DMS 273 (cell line): ENCODE data around the gene POTEJ.
"Not testable (repeated sequence)": the region's sequence is repeated elsewhere in the genome, so short reads cannot be mapped to it uniquely, and the experiment has no call there.

Source experiments
- DNase-seq: peaks from one replicate; lab custom pipeline; 2025; ENCODE audit not compliant: unreplicated experiment; lab: John Stamatoyannopoulos, UW

POTEJ gene

DNA sequence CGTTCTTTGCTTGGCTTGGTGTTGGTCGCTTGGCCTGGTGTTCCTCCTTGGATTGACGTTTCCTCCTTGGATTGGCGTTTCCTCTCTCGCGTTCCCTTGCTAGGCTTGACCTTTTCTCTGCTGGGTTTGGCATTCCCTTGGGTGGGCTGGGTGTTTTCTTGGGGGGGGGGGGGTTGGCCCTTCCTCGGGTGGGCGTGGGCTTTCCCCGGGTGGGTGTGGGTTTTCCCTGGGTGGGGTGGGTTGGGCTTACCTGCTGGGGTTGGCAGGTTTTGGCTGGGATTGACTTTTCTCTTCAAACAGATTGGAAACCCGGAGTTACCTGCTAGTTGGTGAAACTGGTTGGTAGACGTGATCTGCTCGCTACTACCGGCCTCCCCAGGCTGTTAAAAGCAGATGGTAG, at the start of gene POTEJ:
TSS of gene POTEJ (plus strand) at position 301 of the 400 bp plus-strand sequence. CDS start at position 394, 93 bp downstream.
- DNase-seq: not testable (repeated sequence)

- DNase-seq: not testable (repeated sequence)
These were observed 45.1 kb upstream of the POTEJ start for GRCh38 chr2:130566165-130566564.

GRCh38 chr2:130571929-130572328, 39.3 kb upstream of the POTEJ start:
- not testable (repeated sequence) for DNase-seq

DNA sequence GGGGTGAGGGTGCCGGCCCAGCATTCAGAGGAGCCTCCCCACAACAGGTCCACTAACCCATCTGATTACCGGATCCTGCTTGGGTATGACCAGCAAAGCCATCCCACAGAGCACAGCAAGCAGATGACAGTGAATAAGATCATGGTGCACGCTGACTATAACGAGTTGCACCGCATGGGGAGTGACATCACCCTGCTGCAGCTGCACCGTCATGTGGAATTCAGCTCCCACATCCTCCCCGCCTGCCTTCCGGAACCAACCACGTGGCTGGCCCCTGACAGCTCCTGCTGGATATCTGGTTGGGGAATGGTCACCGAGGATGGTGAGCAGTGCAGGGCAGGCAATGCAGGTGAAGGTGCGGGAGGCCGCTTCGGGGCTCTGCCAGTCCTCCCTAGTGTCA, 37.0 kb upstream of the POTEJ start:
- not testable (repeated sequence) for DNase-seq

- DNase-seq: not testable (repeated sequence)
These were observed 34.9 kb upstream of the POTEJ start for GRCh38 chr2:130576209-130576784.

- DNase-seq: not testable (repeated sequence)
These were observed 33.7 kb upstream of the POTEJ start for GRCh38 chr2:130577559-130577958.

DNA sequence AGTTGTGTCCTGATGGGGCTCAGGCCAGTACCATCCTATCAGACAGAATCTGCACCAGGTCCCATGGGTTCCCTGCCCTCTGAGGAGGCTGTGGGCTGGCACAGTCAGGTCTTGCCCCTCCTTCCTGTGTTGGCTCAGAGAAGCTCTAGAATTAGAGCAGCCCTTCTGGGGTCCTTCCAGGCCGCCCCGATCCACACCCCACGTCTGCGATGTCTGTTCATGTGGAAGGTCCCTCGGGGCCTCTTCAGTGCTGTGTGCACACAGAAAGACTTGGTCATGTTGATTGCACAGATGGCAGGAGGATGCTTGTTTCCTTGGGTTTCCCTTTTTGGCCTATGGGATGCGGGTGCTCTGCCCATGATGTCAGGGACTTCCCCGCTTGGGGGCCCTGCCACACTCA, 32.1 kb upstream of the POTEJ start:
- not testable (repeated sequence) for DNase-seq

DNA sequence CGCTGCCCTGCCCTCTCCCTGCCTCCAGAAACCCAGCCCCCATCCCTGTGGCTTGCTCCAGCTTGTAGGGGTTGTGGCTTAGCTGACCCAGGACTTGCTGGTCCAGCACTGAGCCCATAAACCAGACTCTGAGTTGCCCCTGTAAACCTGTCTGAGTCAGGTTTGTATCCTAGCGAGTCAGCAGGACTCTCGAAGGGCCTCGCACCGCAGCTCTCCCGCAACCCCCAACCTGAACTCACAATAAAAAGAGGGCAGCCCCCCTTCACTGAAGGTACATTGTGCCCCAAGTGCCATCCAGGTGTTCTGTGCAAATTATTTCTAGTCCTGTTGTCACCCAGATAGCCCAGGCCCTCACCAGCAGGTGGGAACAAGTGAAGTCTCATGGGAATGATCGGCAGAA, 29.7 kb upstream of the POTEJ start:
- not testable (repeated sequence) for DNase-seq

GRCh38 chr2:130582970-130583369, 28.3 kb upstream of the POTEJ start:
- not testable (repeated sequence) for DNase-seq

DNA sequence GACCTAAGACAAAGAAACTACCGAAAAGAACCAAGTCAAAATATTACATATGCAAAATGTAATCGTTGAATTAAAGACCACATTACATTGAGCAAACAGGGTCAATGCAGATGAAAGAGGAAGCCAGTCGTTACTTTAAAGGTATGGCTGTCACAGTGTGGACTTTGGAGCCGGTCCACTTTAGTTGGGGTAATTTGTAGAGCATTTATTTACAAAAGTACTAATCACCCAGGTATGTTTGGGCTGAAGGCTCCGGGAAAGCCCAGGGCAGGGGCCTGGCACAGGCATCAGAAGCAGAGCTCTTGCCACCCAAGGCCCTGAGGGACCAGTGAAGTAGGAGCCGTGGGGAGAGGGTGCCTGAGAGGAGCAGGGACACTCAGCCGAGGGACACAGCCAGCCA, 27.7 kb upstream of the POTEJ start:
- not testable (repeated sequence) for DNase-seq

DNA sequence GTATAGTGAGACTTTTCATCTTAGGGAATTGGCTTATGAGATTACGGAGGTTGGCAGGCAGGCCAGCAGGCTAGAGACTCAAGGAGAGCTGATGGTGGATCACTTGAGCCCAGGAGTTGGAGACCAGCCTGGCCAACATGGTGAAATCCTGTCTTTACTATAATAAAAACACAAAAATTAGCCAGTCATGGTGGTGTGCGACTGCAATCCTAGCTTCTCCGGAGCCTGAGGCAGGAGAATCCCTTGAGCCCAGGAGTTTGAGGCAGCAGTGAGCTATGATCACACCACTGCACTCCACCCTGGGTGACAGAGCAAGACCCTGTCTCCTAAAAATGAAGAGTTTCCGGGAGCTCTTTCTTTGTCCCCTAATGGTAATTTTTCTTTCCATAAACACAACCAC, 26.5 kb upstream of the POTEJ start:
- DNase-seq: not testable (repeated sequence)

- not testable (repeated sequence) for DNase-seq
These were observed 22.4 kb upstream of the POTEJ start for GRCh38 chr2:130588688-130589458.

GRCh38 chr2:130590170-130590841, 20.9 kb upstream of the POTEJ start:
- DNase-seq: not testable (repeated sequence)

DNA sequence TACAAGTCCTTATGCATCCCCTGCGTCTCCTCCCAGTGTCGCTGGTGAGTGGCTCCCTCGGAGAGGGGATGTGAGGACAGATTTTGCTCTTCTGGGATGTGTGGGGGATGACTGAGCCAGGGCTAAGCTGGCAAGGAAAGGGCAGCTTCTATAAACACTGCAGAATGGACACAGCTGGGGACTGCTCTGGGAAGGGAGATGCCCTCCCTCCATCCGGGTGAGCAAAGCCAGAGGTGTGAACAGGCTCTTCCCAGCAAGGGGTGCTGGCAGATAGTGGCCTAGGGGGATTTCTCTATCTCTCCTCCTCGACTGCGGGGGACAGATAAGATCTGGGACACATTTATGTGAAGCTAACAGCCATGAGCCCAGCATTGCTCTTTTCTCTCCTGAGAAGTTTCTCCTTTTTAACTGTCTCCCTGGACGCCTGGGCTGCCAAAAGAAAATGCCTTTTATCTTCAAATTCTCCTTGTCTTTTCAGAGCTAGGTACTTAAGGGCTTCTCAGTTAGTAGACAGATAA, 20.3 kb upstream of the POTEJ start:
- not testable (repeated sequence) for DNase-seq

GRCh38 chr2:130592791-130593414, 18.3 kb upstream of the POTEJ start:
- DNase-seq: not testable (repeated sequence)

DNA sequence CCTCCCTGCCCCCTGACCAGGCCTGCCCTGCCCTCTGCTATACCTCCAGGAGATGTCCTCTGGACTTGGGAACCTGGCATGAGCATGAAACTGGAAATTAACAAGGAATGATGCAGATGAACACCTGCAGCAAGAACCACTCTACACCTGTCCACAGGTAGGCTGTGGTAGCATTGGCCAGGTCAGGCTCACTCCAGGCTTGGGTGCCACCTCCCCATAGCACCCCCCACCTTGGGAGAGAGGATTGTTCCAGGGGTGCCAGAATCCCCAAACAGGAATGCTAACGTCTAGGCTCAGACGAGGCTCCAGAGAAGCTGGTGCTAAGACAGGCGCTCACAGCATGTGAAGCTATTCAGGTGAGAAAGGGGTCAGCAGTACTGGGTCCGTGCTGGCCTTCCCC, 17.2 kb upstream of the POTEJ start:
- not testable (repeated sequence) for DNase-seq

DNA sequence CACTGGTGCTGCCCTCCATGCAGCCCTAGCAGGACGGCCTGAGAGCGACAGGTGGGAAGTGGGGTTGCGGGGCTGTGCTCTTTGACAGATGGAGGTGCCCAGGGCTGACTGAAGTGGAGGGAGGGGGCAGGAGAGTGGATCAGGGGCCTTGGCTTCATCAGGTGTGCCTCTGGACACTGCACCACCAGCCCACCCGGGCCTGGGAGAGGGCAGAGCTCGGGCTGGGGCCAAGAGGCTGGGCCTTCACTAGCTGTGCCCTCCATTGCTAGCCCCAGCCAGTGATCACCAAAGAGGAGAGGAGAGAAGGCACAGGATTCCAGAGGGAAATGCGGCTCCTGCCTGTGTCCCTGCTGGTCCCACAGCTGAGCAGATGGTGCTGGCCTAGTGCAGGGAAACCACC, 14.5 kb upstream of the POTEJ start:
- not testable (repeated sequence) for DNase-seq

DNA sequence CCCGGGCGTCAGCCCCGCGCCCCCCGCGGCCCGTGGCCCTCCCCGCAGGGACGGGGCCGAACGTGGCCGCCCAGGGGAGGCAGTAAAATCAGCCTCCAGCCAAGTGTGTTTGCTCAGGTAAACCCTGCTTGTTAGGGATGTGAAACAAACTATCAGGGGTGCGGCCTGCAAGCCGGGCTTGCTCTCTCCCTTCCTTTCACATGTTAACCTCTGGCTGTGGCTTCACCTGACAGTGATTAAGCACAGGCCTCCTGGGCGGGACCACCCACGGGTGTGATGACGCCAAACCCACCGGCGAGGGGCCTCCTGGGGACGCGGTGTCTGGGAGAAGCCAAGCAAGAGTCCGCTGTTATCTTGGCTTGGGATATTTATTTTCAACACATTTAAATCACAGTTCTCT, 13.2 kb upstream of the POTEJ start:
- DNase-seq: not testable (repeated sequence)

DNA sequence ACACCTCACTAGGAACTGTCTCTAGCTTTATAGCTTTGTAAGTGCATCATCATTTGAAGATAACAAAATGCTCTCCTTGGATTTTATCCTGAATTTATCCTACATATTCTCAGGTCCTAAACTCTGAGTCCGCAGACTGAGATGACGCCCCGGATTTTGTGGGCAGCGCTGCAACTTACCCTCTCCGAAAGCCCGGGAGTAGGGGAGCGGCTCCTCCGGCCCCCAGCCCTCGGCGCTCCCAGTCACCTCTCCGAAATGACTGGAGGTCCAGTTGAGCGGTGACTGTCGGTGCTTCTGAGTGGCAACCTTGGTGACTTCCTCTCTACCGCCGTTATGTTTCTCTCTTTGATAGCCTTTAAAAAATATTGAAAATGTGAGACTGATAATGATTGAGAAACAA, 12.8 kb upstream of the POTEJ start:
- DNase-seq: not testable (repeated sequence)

DNA sequence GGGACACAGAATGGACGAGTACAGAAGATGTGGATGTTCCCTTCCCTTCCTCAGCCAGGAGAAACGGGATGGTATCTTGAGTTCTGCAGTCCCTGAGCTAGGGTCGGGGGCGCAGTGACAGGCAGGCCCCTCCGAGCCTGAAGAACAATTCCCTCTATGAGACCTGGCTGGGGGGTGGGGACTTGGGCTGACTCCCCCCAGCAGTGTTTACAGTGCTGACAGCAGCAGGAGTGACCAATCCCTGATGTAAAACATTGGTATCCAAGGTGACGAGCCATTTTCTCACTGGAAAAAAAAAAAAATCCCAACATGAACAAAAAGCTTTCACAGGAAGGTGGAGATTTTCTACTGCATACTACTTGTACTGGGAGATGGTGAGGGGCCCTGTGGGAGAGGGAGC, 11.8 kb upstream of the POTEJ start, which contains the start of gene CFC1:
TSS of gene CFC1 (minus strand) at position 183 of the 400 bp plus-strand sequence. CDS start 288 bp downstream, outside the sequence.
- not testable (repeated sequence) for DNase-seq

GRCh38 chr2:130599926-130600325, 11.3 kb upstream of the POTEJ start:
- DNase-seq: not testable (repeated sequence)
